ENCODE measurements around the gene FBXW2.
"Not testable (repeated sequence)": the region's sequence is repeated elsewhere in the genome, so short reads cannot be mapped to it uniquely, and the experiment has no call there.

The FBXW2 gene

DNA sequence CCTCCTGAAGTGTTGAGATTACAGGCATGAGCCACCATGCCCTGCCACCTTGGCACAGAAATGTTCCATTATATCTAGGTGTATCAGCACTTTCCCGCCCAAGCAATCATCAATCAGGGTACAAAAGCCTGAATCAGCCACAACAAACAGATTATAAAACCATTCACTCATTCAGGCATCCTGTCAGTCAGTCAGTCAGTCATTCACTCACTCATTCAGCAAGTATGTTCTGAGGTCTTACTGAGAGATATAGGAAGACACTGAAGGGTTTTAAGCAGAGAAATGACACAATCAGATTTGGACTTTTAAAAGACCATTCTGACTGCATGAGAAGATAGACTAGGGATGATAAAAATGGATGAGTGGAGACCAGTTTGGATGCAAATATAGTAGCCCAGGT, 36.4 kb upstream of the FBXW2 start:
- TF ChIP-seq EZH2 (IDR thresholded peaks at IDR 0.05) (no peak), FOXP2 (optimal IDR thresholded peaks at IDR 0.05; ENCODE audit: control extremely low read depth, extremely low read length, insufficient read depth) (no peak), POLR2AphosphoS5 (IDR thresholded peaks at IDR 0.05; ENCODE audit: borderline replicate concordance, low read depth, low read length) (no peak)
- peaks cover 10% of the 10 kb centered on the region; the same call in 1 of the 2 replicates for H3K36me3 ChIP-seq (ENCODE audit: insufficient read depth, low read length)
- H3K9ac ChIP-seq (ENCODE audit: insufficient read length) = no peak overlapping the region

DNA sequence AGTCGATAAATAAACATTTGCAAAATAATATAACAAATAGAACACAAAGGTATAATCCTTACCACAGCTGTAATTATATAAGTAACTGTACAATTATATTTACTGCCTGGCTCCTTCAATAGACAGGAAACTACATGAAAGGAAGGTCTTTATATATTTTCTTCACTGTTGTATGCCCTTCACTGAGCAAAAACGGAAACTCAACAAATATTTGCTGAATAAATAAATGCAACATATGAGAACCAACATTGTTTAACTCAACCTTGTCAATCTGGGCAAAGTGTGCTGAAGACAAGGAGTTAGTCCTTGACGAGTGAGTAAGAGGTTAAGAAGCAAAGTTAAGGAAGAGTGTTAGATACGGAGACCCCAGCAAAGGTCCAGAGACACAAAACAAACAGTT, 26.9 kb upstream of the FBXW2 start:
- Histone ChIP-seq H3K9ac (ENCODE audit: insufficient read length) (no peak overlapping the region), H3K4me3 (no peak overlapping the region), H3K9me3 (ENCODE audit: low read depth, low read length) (no peaks in the 10 kb centered on the region), H3K36me3 (ENCODE audit: insufficient read depth, low read length) (peaks cover 9% of the 10 kb centered on the region; the same call in 1 of the 2 replicates), H3K27ac (no peak overlapping the region)
- no peak for DNase-seq (ENCODE audit: low read depth, low spot score)
- TF ChIP-seq EZH2 (IDR thresholded peaks at IDR 0.05) = no peak
- no peak for TF ChIP-seq POLR2AphosphoS5 (IDR thresholded peaks at IDR 0.05; ENCODE audit: borderline replicate concordance, low read depth, low read length)
- no peak for TF ChIP-seq FOXP2 (optimal IDR thresholded peaks at IDR 0.05; ENCODE audit: control extremely low read depth, extremely low read length, insufficient read depth)

More for the DNA sequence above, 36.4 kb upstream of the FBXW2 start:
- no peak overlapping the region for H3K27ac ChIP-seq
- no peak overlapping the region for H3K4me3 ChIP-seq
- H3K9me3 ChIP-seq (ENCODE audit: low read depth, low read length) = no peaks in the 10 kb centered on the region
- DNase-seq (ENCODE audit: low read depth, low spot score) = no peak

DNA sequence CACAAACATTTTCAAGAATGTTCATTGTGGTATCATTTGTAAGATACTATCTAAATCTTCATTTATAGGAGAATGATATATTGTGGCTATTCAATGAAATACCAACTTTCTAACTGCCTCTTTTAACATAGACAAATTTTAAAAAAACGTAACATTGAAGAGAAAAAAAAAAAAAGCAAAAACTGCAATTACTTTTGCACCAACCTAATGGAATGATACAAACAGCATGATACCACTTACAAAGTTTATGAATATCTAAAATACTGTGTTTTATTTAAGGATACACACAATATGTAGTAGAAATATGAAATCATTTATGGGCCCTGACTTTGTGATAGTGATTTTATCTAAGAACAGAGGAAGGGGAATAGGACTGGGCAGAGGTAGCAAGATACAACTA, 25.4 kb upstream of the FBXW2 start:
- H3K27ac ChIP-seq = no peak overlapping the region
- DNase-seq (ENCODE audit: low read depth, low spot score) = no peak
- TF ChIP-seq EZH2 (IDR thresholded peaks at IDR 0.05) (no peak), FOXP2 (optimal IDR thresholded peaks at IDR 0.05; ENCODE audit: control extremely low read depth, extremely low read length, insufficient read depth) (no peak), POLR2AphosphoS5 (IDR thresholded peaks at IDR 0.05; ENCODE audit: borderline replicate concordance, low read depth, low read length) (no peak)
- H3K36me3 ChIP-seq (ENCODE audit: insufficient read depth, low read length) = peaks cover 4% of the 10 kb centered on the region; the same call in 1 of the 2 replicates
- no peaks in the 10 kb centered on the region for H3K9me3 ChIP-seq (ENCODE audit: low read depth, low read length)
- H3K9ac ChIP-seq (ENCODE audit: insufficient read length) = no peak overlapping the region
- no peak overlapping the region for H3K4me3 ChIP-seq

DNA sequence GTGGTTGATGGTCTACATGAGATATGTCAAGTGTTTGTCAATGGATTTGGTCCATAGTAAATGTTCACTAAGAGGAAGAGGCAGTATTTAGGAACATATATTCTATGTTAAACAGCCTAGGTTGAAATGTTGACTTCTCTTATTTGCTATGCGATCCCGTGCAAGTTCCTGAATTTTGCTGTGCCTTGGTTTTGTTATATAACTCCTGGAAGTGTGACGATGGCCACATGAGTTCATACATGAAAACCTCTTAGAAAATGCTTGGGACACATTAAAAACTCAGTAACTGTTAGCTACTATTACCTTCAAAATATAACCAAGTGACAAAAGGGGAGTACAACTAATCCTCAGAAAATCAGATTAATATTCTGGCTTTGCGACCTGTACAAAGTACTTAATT, 21.9 kb upstream of the FBXW2 start:
- Histone ChIP-seq H3K9me3 (ENCODE audit: low read depth, low read length) (no peaks in the 10 kb centered on the region), H3K36me3 (ENCODE audit: insufficient read depth, low read length) (no peaks in the 10 kb centered on the region), H3K27ac (no peak overlapping the region), H3K9ac (ENCODE audit: insufficient read length) (no peak overlapping the region), H3K4me3 (no peak overlapping the region)
- no peak for DNase-seq (ENCODE audit: low read depth, low spot score)
- TF ChIP-seq POLR2AphosphoS5 (IDR thresholded peaks at IDR 0.05; ENCODE audit: borderline replicate concordance, low read depth, low read length) = no peak
- no peak for TF ChIP-seq FOXP2 (optimal IDR thresholded peaks at IDR 0.05; ENCODE audit: control extremely low read depth, extremely low read length, insufficient read depth)
- TF ChIP-seq EZH2 (IDR thresholded peaks at IDR 0.05) = no peak

DNA sequence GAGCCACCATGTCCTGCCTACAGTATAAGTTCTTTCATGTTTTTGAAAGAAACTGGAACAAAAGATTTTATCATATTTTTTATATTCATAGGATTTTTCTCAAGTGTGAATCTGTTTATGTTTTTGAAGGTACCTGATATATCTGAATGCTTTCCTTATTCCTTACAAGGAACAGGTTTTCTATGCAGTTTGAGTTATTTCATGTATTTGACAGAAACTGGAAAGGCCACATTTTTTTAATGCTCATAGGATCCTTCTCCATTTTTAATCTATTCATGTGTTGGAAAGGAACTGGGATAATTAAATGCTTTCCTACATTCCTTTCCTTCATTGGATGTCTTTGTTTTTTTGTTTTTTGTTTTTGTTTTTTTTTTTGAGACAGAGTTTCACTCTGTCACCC, 15.7 kb upstream of the FBXW2 start:
- TF ChIP-seq EZH2 (IDR thresholded peaks at IDR 0.05) (no peak), FOXP2 (optimal IDR thresholded peaks at IDR 0.05; ENCODE audit: control extremely low read depth, extremely low read length, insufficient read depth) (no peak), POLR2AphosphoS5 (IDR thresholded peaks at IDR 0.05; ENCODE audit: borderline replicate concordance, low read depth, low read length) (no peak)
- H3K27ac ChIP-seq = no peak overlapping the region
- DNase-seq (ENCODE audit: low read depth, low spot score) = no peak
- H3K9ac ChIP-seq (ENCODE audit: insufficient read length) = no peak overlapping the region
- no peak overlapping the region for H3K4me3 ChIP-seq
- H3K9me3 ChIP-seq (ENCODE audit: low read depth, low read length) = 0 out of 2 replicates have a peak, but pooled peaks cover 2% of the 10 kb centered on the region
- no peaks in the 10 kb centered on the region for H3K36me3 ChIP-seq (ENCODE audit: insufficient read depth, low read length)

DNA sequence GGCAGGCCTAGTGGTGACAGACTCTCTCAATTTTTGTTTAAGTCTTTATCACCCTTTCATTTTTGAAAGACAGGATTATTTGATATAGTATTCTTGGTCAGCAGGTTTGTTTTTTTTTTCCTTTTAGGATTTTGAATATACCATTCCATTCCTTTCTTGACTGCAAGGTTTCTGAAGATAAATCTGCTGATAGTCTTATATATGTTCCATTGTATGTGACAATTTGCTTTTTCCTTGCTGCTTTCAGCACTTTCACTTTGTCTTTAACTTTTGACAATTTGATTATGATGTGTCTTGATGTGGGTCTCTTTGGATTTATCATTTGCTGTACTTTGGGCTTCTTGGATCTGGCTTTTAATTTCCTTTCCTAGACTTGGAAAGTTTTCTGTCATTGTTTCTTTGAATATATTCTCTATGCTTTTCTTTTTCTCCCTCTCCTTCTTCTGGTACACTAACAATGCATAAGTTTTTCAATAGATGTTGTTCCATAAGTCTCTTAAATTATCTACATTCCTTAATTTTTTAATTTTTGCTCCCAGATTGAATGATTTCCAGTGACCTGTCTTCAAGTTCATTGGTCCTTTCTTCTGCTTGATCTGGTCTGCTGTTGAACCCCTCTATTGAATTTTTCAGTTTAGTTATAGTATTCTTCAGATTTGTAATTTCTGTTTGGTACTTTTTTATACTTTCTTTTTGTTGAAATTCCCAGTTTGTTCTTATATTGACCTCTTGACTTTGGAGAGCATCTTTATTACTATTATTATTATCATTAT, 14.6 kb upstream of the FBXW2 start:
- Histone ChIP-seq H3K9ac (ENCODE audit: insufficient read length) (no peak overlapping the region), H3K9me3 (ENCODE audit: low read depth, low read length) (0 out of 2 replicates have a peak, but pooled peaks cover 2% of the 10 kb centered on the region), H3K4me3 (no peak overlapping the region), H3K27ac (no peak overlapping the region), H3K36me3 (ENCODE audit: insufficient read depth, low read length) (no peaks in the 10 kb centered on the region)
- no peak for DNase-seq (ENCODE audit: low read depth, low spot score)
- TF ChIP-seq EZH2 (IDR thresholded peaks at IDR 0.05) (no peak), POLR2AphosphoS5 (IDR thresholded peaks at IDR 0.05; ENCODE audit: borderline replicate concordance, low read depth, low read length) (no peak), FOXP2 (optimal IDR thresholded peaks at IDR 0.05; ENCODE audit: control extremely low read depth, extremely low read length, insufficient read depth) (no peak)

DNA sequence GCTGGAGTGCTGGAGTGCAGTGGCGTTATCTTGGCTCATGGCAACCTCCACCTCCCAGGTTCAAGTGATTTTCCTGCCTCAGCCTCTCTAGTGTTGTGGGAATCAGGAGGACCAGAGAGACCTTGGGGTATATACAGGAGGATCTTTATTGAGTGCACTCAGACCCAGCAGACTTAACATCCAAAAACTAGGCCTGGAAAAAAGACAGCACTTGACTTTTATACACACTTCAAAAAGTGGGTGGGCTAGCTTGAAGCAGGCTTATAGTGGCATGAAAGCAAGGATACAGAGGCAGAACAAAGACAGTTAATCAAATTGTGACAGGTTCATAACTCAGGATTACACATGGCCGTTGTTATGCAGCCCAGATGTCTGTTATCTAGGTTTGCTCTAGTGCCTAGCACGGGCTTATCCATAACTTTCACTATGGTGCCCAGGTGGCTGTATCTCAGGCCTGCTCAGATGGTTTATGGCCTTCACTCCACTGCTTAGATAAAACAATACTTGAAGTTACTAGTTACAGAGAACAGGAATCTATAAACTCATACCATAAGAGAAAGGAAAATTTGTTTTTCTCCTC, 11.7 kb upstream of the FBXW2 start:
- H3K36me3 ChIP-seq (ENCODE audit: insufficient read depth, low read length); H3K4me3 ChIP-seq; H3K9me3 ChIP-seq (ENCODE audit: low read depth, low read length); H3K9ac ChIP-seq (ENCODE audit: insufficient read length); H3K27ac ChIP-seq; DNase-seq (ENCODE audit: low read depth, low spot score): not testable (repeated sequence)

DNA sequence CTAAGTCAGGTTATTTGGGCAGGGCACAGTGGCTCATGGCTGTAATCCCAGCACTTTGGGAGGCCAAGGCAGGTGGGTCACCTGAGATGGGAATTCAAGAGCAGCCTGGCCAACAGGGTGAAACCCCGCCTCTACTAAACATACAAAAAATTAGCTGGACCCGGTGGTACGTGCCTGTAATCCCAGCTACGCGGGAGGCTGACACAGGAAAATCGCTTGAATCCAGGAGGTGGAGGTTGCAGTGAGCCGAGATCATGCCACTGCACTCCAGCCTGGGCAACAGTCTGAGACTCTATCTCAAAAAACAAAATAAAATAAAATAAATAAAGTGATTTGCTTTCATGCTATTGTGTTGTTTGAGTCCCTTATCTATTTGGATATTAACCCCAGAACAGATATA, 8.2 kb upstream of the FBXW2 start:
- TF ChIP-seq FOXP2 (optimal IDR thresholded peaks at IDR 0.05; ENCODE audit: control extremely low read depth, extremely low read length, insufficient read depth) (no peak), EZH2 (IDR thresholded peaks at IDR 0.05) (no peak), POLR2AphosphoS5 (IDR thresholded peaks at IDR 0.05; ENCODE audit: borderline replicate concordance, low read depth, low read length) (no peak)
- DNase-seq (ENCODE audit: low read depth, low spot score) = no peak
- Histone ChIP-seq H3K27ac (no peak overlapping the region), H3K4me3 (no peak overlapping the region), H3K9me3 (ENCODE audit: low read depth, low read length) (no peaks in the 10 kb centered on the region), H3K9ac (ENCODE audit: insufficient read length) (no peak overlapping the region), H3K36me3 (ENCODE audit: insufficient read depth, low read length) (no peaks in the 10 kb centered on the region)
